Tibial artery (tissue), 4 donors: ENCODE results near the gene TRIM65.

Experiments
- DNase-seq, 2 donors: peaks; one replicate each; pipeline ENCODE4 v3.0.0-alpha.2; 2019
- H3K27ac ChIP-seq, 2 donors: fragments of 200-600 bp; sonication (generic) in 1 of 2; 1 replicate in 1 of 2; 2 replicates in 1 of 2; pipeline ENCODE4 v1.5.1; 2018 to 2019; ENCODE audit warnings: mild to moderate bottlenecking in 1 of 2
- H3K27me3 ChIP-seq, 2 donors: fragments of 200-600 bp; sonication (generic) in 1 of 2; one replicate each; pipeline versions ENCODE4 v1.5.1 to v1.6.0; 2016 to 2019
- H3K36me3 ChIP-seq, 3 donors: fragments of 200-600 bp; sonication (generic) in 2 of 3; one replicate each; pipeline ENCODE4 v1.5.1; 2016 to 2019; ENCODE audit warnings: mild to moderate bottlenecking in 2 of 3
- H3K4me1 ChIP-seq, 4 donors: fragments of 200-600 bp; sonication (generic) in 2 of 4; 1 replicate in 3 of 4; 2 replicates in 1 of 4; pipeline ENCODE4 v1.5.1; 2016 to 2019
- H3K4me3 ChIP-seq, 2 donors: fragments of 200-600 bp; sonication (generic) in 1 of 2; 1 replicate in 1 of 2; 2 replicates in 1 of 2; pipeline ENCODE4 v1.5.1; 2018 to 2019; ENCODE audit warnings: mild to moderate bottlenecking in 2 of 2
- H3K9me3 ChIP-seq, 3 donors: fragments of 200-600 bp; sonication (generic) in 1 of 3; one replicate each; pipeline ENCODE4 v1.5.1; 2016 to 2019
- intact Hi-C: fragments of 100-400 bp; cut with DNase I; formaldehyde crosslinking; loops from one replicate; pipeline ENCODE4 v1.15.0; 2023; ENCODE audit warnings: low total_unique reads
- TF ChIP-seq, protein P1 (sequence below), 2 experiments: fragments of 200-600 bp in 1 of 2; fragments of 450-650 bp in 1 of 2; IDR thresholded peaks; one replicate each; pipeline ENCODE4 v1.5.1; 2017 to 2019; ENCODE audit warnings: antibody characterized with exemption in 2 of 2, mild to moderate bottlenecking in 1 of 2, moderate library complexity in 1 of 2

TRIM65 gene

DNA sequence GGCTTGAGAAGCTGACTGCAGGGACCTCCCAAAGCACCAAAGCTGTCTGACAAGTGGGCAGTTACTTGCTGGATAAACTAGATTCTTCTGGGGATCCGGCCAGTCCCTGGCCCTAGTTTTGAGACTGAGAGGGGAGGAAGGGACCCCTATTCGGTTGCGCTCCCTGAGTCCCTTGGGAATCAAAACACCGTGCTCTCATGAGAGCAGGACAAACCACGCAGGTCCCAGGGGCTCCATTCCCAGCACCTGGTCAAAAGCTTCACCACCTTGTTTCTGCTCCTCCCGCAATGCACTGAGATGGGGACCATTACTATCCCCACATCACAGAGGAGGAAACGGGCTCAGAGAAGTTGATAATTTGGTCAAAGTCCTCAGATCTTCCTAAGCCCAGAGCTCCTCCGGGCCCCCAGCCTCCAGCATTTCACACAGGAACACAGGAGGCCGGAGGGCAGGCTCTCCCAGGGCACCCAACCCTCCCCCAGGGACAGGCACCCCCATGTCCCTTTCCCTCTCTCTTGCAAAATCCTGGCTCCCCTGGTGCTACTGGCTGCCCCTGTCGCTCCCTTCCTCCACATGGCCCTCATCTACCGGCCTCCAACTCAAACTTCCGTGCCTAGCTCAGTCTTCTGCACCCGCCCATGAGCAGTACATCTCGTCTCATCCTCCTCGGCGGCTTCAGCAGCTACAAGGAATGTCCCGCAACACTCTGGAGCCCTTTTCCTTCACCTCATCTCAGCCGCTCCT, 3.3 kb downstream of the TRIM65 start:
- DNase-seq = no peak
- H3K27ac ChIP-seq = no peak overlapping the region
- peaks cover 0 to 32% (median 21%) of the 10 kb centered on the region in 4 donors for H3K4me1 ChIP-seq
- TF ChIP-seq, protein P1, sequence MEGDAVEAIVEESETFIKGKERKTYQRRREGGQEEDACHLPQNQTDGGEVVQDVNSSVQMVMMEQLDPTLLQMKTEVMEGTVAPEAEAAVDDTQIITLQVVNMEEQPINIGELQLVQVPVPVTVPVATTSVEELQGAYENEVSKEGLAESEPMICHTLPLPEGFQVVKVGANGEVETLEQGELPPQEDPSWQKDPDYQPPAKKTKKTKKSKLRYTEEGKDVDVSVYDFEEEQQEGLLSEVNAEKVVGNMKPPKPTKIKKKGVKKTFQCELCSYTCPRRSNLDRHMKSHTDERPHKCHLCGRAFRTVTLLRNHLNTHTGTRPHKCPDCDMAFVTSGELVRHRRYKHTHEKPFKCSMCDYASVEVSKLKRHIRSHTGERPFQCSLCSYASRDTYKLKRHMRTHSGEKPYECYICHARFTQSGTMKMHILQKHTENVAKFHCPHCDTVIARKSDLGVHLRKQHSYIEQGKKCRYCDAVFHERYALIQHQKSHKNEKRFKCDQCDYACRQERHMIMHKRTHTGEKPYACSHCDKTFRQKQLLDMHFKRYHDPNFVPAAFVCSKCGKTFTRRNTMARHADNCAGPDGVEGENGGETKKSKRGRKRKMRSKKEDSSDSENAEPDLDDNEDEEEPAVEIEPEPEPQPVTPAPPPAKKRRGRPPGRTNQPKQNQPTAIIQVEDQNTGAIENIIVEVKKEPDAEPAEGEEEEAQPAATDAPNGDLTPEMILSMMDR (IDR thresholded peaks at IDR 0.05) = no peak
- no peaks in the 10 kb centered on the region for H3K9me3 ChIP-seq
- intact Hi-C loops = loop anchor here (5.0 kb wide), 1 partner anchor 131 kb away; no protein-coding TSS in a partner anchor
- peaks cover 0 to 52% (median 33%) of the 10 kb centered on the region in 3 donors for H3K36me3 ChIP-seq
- H3K27me3 ChIP-seq = no peaks in the 10 kb centered on the region
- H3K4me3 ChIP-seq = no peak overlapping the region

DNA sequence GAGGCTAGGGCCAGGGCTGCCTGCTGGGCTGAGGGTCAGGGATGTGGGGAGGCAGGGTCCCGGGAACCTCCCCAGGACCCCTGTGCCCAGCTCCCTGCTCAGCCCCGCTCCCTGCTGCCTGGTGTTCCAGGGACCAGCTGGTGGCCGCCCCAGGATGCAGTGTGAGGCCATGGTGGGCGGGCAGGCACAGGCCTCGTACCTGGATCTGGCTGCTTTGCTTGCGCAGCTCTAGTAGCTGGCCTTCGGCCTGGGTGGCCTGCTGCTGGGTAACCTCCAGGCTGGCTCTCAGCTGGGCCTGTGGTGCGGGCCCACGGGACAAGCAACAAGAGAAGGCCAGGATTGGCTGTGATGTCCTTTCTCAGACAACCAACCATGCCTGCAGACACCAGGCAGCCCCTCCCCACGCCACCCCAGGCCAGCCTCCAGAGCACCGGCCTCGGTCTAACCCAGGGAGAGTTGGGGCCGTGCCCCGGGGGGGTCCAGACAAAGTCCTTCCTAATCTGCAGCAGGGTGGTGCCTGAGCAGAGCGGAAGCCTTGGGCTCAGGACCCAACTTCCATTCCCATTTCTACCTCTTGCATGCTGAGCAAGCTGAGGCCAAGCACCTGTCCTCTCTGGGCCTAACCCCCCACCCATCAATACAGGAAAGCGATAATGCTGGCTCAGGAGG, 4.1 kb downstream of the TRIM65 start:
- Histone ChIP-seq H3K4me1 (peaks cover 0 to 32% (median 21%) of the 10 kb centered on the region in 4 donors), H3K27ac (no peak overlapping the region), H3K4me3 (no peak overlapping the region), H3K36me3 (peaks cover 0 to 49% (median 29%) of the 10 kb centered on the region in 3 donors), H3K9me3 (no peaks in the 10 kb centered on the region), H3K27me3 (no peaks in the 10 kb centered on the region)
- DNase-seq = no peak
- intact Hi-C loops = loop anchor here (5.0 kb wide), 1 partner anchor 130 kb away; no protein-coding TSS in a partner anchor
- TF ChIP-seq, protein P1 (IDR thresholded peaks at IDR 0.05) = no peak

DNA sequence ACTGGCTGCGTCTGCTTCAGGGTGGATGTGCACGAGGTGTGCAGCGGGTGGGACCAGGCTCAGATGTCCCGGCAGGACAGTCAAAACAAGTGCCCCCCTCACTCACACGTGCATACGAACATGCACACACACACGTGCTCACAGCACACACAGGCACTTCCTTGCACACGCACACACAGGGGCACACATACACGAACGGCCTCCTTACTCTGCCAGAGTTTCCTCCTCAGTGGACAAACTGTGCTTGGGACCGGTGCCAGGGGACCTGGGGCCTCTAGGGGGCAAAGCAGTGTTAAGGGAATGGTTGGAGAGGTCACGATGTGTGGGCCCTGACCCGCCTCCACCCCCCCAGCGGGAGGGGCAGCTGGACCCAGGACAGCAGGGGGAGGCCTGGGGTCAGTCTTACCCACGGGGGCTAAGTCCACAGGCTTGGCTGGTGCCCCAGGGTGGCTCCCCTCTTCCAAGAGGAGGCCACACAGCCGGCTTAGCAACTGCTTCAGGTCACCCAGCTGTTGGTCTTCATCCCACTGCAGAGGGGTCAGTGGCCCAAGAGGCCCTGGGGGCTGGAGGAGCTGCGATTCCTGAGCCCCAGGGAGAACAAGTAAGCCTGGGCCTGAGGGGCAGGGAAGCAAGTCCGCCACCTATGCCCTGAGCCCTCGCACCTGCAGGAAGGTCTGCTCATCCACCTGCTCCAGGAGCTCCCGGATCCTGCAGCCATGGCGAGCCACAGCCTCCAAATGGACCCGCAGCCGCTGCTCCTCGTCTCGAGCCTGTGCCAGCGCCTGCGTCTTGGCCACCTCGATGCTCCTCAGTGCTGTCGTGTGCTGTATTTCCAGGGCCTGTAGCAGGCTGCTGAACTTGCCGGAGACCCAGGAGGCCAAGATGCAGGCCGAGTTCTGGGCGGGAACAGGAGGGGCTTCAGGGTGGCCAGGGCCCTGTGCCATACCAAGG, 4.9 kb downstream of the TRIM65 start:
- no peaks in the 10 kb centered on the region for H3K9me3 ChIP-seq
- TF ChIP-seq, protein P1 (IDR thresholded peaks at IDR 0.05) = no peak
- no peak for DNase-seq
- no peaks in the 10 kb centered on the region for H3K27me3 ChIP-seq
- H3K4me1 ChIP-seq = peaks cover 0 to 24% (median 17%) of the 10 kb centered on the region in 4 donors
- H3K36me3 ChIP-seq = peaks cover 0 to 49% (median 29%) of the 10 kb centered on the region in 3 donors
- H3K27ac ChIP-seq = no peak overlapping the region
- no peak overlapping the region for H3K4me3 ChIP-seq
- intact Hi-C loops = loop anchor here (5.0 kb wide), 1 partner anchor 130 kb away; no protein-coding TSS in a partner anchor

DNA sequence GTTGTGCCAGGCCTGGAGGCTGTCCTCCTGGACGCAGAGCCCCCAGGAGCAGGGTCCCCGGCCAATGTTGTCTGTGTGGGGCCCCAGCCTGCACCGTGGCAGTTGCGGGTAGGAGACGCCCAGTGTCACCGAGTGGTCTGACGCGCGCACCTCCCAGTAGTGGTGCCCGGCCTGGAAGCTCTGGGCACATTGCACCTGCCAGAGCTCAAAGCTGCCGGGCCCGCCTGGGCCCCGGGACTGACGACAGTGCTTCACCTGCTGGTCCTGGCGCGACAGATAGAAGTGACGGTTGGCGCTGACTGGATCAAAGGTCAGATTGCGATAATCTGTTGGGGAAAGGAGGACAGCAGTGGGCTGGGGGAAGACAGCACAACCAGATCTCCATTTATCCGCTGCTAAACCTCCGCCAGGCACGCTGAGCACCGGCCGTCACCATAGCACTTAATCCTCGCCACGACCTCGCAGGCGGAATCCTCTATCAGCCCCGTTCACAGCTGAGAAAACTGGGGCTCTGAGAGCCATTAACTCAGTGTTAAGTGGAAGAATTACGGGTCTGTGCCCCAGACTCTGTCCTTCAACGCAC, 5.6 kb downstream of the TRIM65 start:
- Histone ChIP-seq H3K4me3 (no peak overlapping the region), H3K4me1 (peaks cover 0 to 21% (median 17%) of the 10 kb centered on the region in 4 donors), H3K27me3 (no peaks in the 10 kb centered on the region), H3K27ac (no peak overlapping the region), H3K36me3 (peaks cover 0 to 49% (median 29%) of the 10 kb centered on the region in 3 donors), H3K9me3 (no peaks in the 10 kb centered on the region)
- no peak for DNase-seq
- intact Hi-C loops = loop anchor here (5.0 kb wide), 1 partner anchor 129 kb away; no protein-coding TSS in a partner anchor
- TF ChIP-seq, protein P1 (IDR thresholded peaks at IDR 0.05) = no peak

GRCh38 chr17:75889454-75889853, 7.3 kb downstream of the TRIM65 start:
- intact Hi-C loops = loop anchor here (5.0 kb wide), 1 partner anchor 47 kb away; the partner anchor contains the start of gene UNC13D
- Histone ChIP-seq H3K27me3 (no peaks in the 10 kb centered on the region), H3K9me3 (no peaks in the 10 kb centered on the region), H3K4me3 (no peak overlapping the region), H3K4me1 (peaks cover 0 to 5% (median 2%) of the 10 kb centered on the region in 4 donors), H3K27ac (no peak overlapping the region), H3K36me3 (peaks cover 0 to 49% (median 29%) of the 10 kb centered on the region in 3 donors)
- TF ChIP-seq, protein P1 (IDR thresholded peaks at IDR 0.05) = no peak
- no peak for DNase-seq
